HG02588 (cell line): Measurements from ENCODE around the gene ZNF556.
"Not testable (repeated sequence)": the region's sequence is repeated elsewhere in the genome, so short reads cannot be mapped to it uniquely, and the experiment has no call there.

Experiments
- ATAC-seq: cut with Tn5 transposase; IDR thresholded peaks from one replicate; pipeline ENCODE4 v1.9.1; 2021; ENCODE audit warnings: mild to moderate bottlenecking, moderate library complexity; ENCODE audit not compliant: unreplicated experiment

ZNF556 gene

GRCh38 chr19:2903326-2903725, 36.2 kb downstream of the ZNF556 start:
- not testable (repeated sequence) for ATAC-seq

DNA sequence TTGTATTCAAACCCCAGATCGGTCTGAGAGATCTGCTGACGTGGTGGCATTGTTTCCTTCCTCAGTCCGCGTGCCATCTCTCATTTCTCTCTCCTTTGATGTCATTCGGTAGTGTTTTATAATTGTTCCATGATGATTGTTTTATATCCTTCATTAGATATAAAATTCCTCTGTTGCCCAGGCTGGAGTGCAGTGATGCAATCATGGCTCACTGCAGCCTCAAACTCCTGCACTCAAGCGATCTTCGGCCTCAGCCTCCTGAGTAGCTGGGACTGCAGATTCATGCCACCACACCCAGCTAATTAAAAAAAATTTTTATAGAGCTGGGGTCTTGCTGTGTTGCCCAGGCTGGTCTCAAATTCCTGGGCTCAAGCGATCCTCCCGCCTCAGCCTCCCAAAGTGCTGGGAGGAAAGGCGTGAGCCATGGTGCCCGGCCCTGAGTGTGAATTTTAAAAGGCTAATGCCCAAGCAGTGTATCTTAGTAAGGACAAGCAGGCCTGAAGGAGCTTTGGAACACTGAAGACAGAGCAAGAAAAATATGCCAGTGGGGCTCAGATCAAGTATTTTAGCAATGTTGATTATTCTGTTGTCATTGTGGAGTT, 38.9 kb downstream of the ZNF556 start:
- ATAC-seq, result no peak

GRCh38 chr19:2906631-2907195, 39.6 kb downstream of the ZNF556 start:
- no peak for ATAC-seq

DNA sequence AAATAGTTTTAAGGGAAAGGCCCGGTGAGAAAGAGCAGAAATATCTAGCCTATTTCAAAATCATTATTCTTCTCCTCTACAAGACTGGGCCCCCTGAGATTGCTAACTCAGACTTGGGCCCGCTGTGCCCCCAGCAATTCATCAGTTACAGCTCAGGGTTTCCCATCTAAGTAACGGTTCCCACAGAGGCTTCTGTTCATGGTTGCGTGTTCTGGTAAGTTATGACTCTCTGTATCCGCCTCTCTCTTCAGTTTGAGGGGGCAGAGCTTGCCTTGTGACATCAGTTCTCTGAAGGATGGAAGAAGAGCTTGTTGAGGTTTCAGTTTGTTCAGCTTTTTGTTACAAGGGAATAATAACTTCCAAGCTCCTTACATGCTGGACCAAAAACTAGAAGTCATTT, 45.2 kb downstream of the ZNF556 start:
- ATAC-seq, result no peak

GRCh38 chr19:2917275-2918184, 50.4 kb downstream of the ZNF556 start:
- ATAC-seq, result no peak

GRCh38 chr19:2922987-2923386, 55.9 kb downstream of the ZNF556 start:
- ATAC-seq, result no peak

DNA sequence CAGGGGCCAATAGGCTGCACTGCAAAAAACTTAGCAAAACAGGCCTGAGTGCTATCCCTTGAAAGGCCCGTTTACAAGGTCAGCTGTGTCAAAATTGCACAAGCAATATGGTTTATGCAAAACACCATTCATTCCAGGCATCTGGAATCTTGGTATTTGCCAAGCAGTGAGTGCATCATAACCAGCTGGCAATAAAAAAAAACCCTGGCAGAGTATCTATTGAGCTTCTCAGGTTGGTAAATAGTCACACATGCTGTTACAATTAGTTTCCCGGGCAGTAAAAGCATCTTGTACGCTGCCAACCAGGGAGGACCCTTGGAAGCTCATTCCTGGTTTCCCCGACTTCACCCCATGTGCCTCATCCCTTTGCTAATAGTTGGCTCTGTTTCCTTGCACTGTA, 56.4 kb downstream of the ZNF556 start:
- ATAC-seq, result no peak

DNA sequence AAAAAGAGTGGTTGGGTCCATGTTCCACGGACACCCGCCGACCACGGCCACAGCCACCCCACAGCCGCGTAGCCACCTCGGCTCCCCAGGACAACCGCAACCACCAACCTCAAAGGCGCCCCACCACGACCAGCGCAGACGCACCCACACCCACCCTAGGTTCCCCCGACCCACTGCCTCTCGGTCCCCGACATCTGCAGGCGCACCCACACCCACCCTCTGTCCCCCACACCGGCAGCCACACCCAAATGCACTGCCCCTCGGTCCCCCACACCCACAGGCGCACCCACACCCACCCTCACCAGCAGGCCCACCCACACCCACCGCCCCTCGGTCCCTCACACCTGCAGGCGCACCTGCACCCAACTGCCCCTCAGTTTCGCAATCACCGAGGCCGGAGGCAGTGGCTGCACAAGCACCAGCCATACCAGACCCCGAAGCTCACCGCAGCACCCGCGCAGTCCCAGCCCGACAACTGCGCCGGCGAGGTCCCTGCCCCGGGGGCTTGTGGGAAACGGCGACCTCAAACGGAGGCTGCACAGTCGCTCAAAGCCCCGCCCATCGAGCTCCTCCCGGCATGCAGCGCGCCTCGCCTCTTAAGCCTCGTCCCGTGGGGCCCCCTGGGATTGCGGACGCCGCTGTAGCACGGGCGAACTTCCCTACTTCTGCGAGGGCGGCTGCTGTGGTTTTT, 59.4 kb downstream of the ZNF556 start:
- ATAC-seq, result no peak

- no peak for ATAC-seq
Measured at GRCh38 chr19:2927032-2927430, 59.9 kb downstream of the ZNF556 start.
